Endothelial cell of umbilical vein (primary cell): ENCODE measurements around the gene HTR6. TPM values are rescaled to one million over a fixed set of nuclear protein-coding genes. Genes with fewer than 3 reads are reported as not detected.

ENCODE experiments used
- BruUV-seq: library from RNA; stranded (reverse); fragments of 400-500 nt; replicated peaks from 2 replicates; lab custom pipeline; 2021; lab: Mats Ljungman, UMichigan
- CTCF ChIA-PET: fragments of 300-600, 350-600 bp; sonication (Branson Sonifier 250); formaldehyde crosslinking; loops from one replicate; lab custom pipeline; 2021; ENCODE audit warnings: antibody characterized with exemption, inconsistent platforms; lab: Charles Lee
- POLR2A ChIA-PET: fragments of 300-600, 350-600 bp; sonication (Branson Sonifier 250); formaldehyde crosslinking; loops from one replicate; lab custom pipeline; 2021; ENCODE audit warnings: antibody characterized with exemption, inconsistent platforms; lab: Charles Lee
- DNase-seq: peaks from one replicate; pipeline ENCODE4 v3.0.0-alpha.2; 2011; ENCODE audit warnings: low read depth, low spot score
- FAIRE-seq: peaks from 2 replicates; lab custom pipeline; 2011; peaks lifted over from hg19 to GRCh38; lab: Jason Lieb, UNC
- H2AFZ ChIP-seq: 2 replicates; pipeline ENCODE4 v1.6.0; 2012; ENCODE audit warnings: low read depth, low read length, control low read depth, inconsistent platforms
- H3K27ac ChIP-seq: 2 replicates; pipeline ENCODE4 v1.5.1; 2011; ENCODE audit warnings: low read depth, mild to moderate bottlenecking, control low read depth, low read length, moderate library complexity; ENCODE audit not compliant: insufficient read depth
- H3K27me3 ChIP-seq, 2 experiments: 2 replicates each; pipeline versions ENCODE4 v1.6.0 to v1.6.1; 2011; ENCODE audit warnings: low read length in 2 of 2, mixed read lengths in 1 of 2; ENCODE audit not compliant: control insufficient read depth in 2 of 2, insufficient read depth in 2 of 2
- H3K36me3 ChIP-seq, 2 experiments: 2 replicates in 1 of 2; 3 replicates in 1 of 2; pipeline ENCODE4 v1.5.1; 2011; ENCODE audit warnings: low read length in 2 of 2, mild to moderate bottlenecking in 1 of 2, moderate library complexity in 1 of 2; ENCODE audit not compliant: control insufficient read depth in 2 of 2, insufficient read depth in 2 of 2; ENCODE audit errors: extremely low read depth in 1 of 2
- H3K4me1 ChIP-seq: 3 replicates; pipeline ENCODE4 v1.5.1; 2011; ENCODE audit warnings: mild to moderate bottlenecking, low read length; ENCODE audit not compliant: control insufficient read depth, insufficient read depth; ENCODE audit errors: extremely low read depth
- H3K4me2 ChIP-seq: 2 replicates; pipeline ENCODE4 v1.6.1; 2011; ENCODE audit warnings: low read length, control low read depth, mixed read lengths; ENCODE audit not compliant: insufficient read depth
- H3K4me3 ChIP-seq, 3 experiments: fragments of 200-600 bp in 1 of 3; sonication (generic), shearing (Covaris generic) in 1 of 3; replicated peaks in 1 of 3; 2 replicates each; pipeline ENCODE4 v1.5.1; 2011 to 2016; ENCODE audit warnings: control low read depth in 3 of 3, low read length in 3 of 3, mild to moderate bottlenecking in 2 of 3, inconsistent platforms in 1 of 3, low read depth in 1 of 3, moderate library complexity in 1 of 3; ENCODE audit not compliant: insufficient read depth in 1 of 3
- H3K79me2 ChIP-seq: 2 replicates; pipeline ENCODE4 v1.6.0; 2012; ENCODE audit warnings: low read length, inconsistent platforms; ENCODE audit not compliant: control insufficient read depth, insufficient read depth
- H3K9ac ChIP-seq: replicated peaks from 2 replicates; pipeline ENCODE3; 2011; ENCODE audit warnings: low read length, control low read depth; ENCODE audit not compliant: insufficient read depth; ENCODE audit errors: extremely low read depth
- H3K9me1 ChIP-seq: replicated peaks from 3 replicates; pipeline ENCODE4 v1.6.0; 2011; ENCODE audit warnings: mild to moderate bottlenecking, low read length; ENCODE audit not compliant: control insufficient read depth, insufficient read depth; ENCODE audit errors: extremely low read depth
- H3K9me3 ChIP-seq: replicated peaks from 2 replicates; pipeline ENCODE4 v1.5.1; 2012; ENCODE audit warnings: low read length, inconsistent platforms; ENCODE audit not compliant: control insufficient read depth, insufficient read depth
- H4K20me1 ChIP-seq: replicated peaks from 2 replicates; pipeline ENCODE3; 2011; ENCODE audit warnings: mild to moderate bottlenecking, low read length; ENCODE audit not compliant: control insufficient read depth, insufficient read depth; ENCODE audit errors: extremely low read depth
- EZH2 ChIP-seq: IDR thresholded peaks from 2 replicates; pipeline ENCODE4 v1.6.1; 2012; ENCODE audit warnings: borderline replicate concordance, low read depth, mild to moderate bottlenecking, moderate library complexity, low read length, inconsistent platforms; ENCODE audit not compliant: severe bottlenecking
- FOS ChIP-seq: IDR thresholded peaks from 2 replicates; pipeline ENCODE4 v1.6.1; 2011; ENCODE audit warnings: mild to moderate bottlenecking, low read length, moderate library complexity, borderline replicate concordance; ENCODE audit not compliant: insufficient read depth
- GATA2 ChIP-seq: IDR thresholded peaks from 2 replicates; pipeline ENCODE4 v1.7.0; 2011; ENCODE audit warnings: low read depth, mild to moderate bottlenecking, moderate library complexity, mixed read lengths, low read length; ENCODE audit not compliant: insufficient read length, insufficient read depth
- JUN ChIP-seq: IDR thresholded peaks from 2 replicates; pipeline ENCODE4 v1.6.1; 2011; ENCODE audit warnings: borderline replicate concordance, low read depth; ENCODE audit not compliant: insufficient read length, insufficient read depth
- MYC ChIP-seq: IDR thresholded peaks from one replicate; pipeline ENCODE4 v1.6.1; 2011; ENCODE audit warnings: mild to moderate bottlenecking, low read depth, low read length
- POLR2A ChIP-seq: IDR thresholded peaks from 2 replicates; pipeline ENCODE4 v1.6.1; 2012; ENCODE audit warnings: low read depth, mild to moderate bottlenecking, control low read depth, low read length
- POLR2AphosphoS5 ChIP-seq: IDR thresholded peaks from 2 replicates; pipeline ENCODE4 v1.6.1; 2012; ENCODE audit warnings: low read depth, mild to moderate bottlenecking, control low read depth, low read length, moderate library complexity; ENCODE audit not compliant: insufficient read depth
- dilution Hi-C: fragments of 300-500 bp; cut with MboI; formaldehyde crosslinking; loops from one replicate; pipeline ENCODE4 v1.15.0; 2019; ENCODE audit warnings: low sequenced_read_pairs; ENCODE audit not compliant: extremely low pct_ligation_motif_present
- intact Hi-C: fragments of 100-400 bp; cut with micrococcal nuclease; formaldehyde crosslinking; loops from one replicate; pipeline ENCODE4 v1.10.0; 2022
- polyA plus RNA-seq, 4 experiments: library from polyadenylated mRNA; depleted of rRNA in 3 of 4; stranded (reverse) in 3 of 4; unstranded in 1 of 4; fragments of >200 nt; gene quantifications; 2 replicates each; pipeline versions ENCODE4 v1.2.1 to v1.2.3, GENCODE V29; 2011 to 2012; ENCODE audit warnings: missing spikeins in 1 of 4
- total RNA-seq: library from RNA; stranded (reverse); gene quantifications from 2 replicates; pipeline ENCODE4 v1.2.3, GENCODE V29; 2021
- TF ChIP-seq, protein P1 (sequence below): IDR thresholded peaks from 2 replicates; pipeline ENCODE4 v1.6.1; 2011; ENCODE audit not compliant: insufficient read depth, insufficient read length
- TF ChIP-seq, protein P2 (sequence below), 2 donors: IDR thresholded peaks; 1 replicate in 1 of 2; 2 replicates in 1 of 2; pipeline ENCODE4 v1.5.1; 2011; ENCODE audit warnings: low read length in 2 of 2, mild to moderate bottlenecking in 2 of 2, moderate library complexity in 2 of 2, control low read depth in 1 of 2, inconsistent platforms in 1 of 2, low read depth in 1 of 2; ENCODE audit not compliant: insufficient read depth in 1 of 2; ENCODE audit errors: extremely low read depth in 1 of 2

HTR6 gene
- total and polyA plus RNA-seq, 2 donors (not counting 3 experiments of a cell fraction or from before 2014, with no cell fraction given) = not detected

DNA sequence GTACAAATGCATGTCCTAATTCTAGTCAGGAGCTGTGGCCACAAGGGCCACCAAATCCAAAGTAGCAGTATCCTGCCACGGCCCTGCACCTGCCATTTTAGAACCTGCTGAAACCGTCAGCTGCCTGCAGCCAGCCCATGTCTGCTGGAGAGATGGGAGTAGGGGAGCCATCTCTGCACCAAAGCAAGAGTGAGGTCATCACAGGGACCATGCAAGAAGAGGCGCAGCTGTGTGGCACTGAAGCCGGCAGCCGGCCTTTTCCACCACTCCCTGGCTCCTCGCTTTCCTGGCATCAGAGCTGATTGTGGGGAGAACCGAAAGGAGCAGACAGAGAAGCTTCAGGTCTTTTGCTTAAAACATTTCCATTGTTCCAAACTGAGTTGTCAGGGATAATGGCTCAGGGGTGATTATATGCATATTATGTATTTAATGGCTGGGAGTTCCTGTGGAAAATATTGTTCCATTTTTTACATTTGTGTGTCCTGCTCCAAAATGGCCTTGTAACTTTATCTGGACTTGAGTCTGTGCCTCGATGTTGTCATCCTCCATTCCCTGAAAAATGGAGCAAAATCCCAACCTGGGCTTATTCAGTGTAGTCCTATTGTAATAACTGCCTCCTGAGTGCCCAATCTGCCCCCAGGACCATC lies 39.3 kb upstream of the HTR6 start:
- Histone ChIP-seq H3K79me2 (peaks cover 12% of the 10 kb centered on the region), H4K20me1 (no peaks in the 10 kb centered on the region), H3K27ac (no peak overlapping the region), H3K9me1 (no peaks in the 10 kb centered on the region), H3K4me3 (no peak overlapping the region), H2AFZ (no peak overlapping the region), H3K4me2 (no peak overlapping the region), H3K4me1 (no peaks in the 10 kb centered on the region), H3K9ac (no peak overlapping the region), H3K27me3 (no peaks in the 10 kb centered on the region), H3K9me3 (no peaks in the 10 kb centered on the region), H3K36me3 (peaks cover 8 to 14% of the 10 kb centered on the region in 2 experiments)
- CTCF ChIA-PET = no interaction called here
- intact Hi-C loops (no loop called here), dilution Hi-C loops (loop anchor here (25.0 kb wide), 1 partner anchor 213 kb away; no protein-coding TSS in a partner anchor)
- TF ChIP-seq, protein P1, sequence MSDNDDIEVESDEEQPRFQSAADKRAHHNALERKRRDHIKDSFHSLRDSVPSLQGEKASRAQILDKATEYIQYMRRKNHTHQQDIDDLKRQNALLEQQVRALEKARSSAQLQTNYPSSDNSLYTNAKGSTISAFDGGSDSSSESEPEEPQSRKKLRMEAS = no peak
- TF ChIP-seq GATA2 = no peak
- no peak for TF ChIP-seq POLR2AphosphoS5
- TF ChIP-seq EZH2 = no peak
- no peak for TF ChIP-seq FOS
- TF ChIP-seq, protein P2, sequence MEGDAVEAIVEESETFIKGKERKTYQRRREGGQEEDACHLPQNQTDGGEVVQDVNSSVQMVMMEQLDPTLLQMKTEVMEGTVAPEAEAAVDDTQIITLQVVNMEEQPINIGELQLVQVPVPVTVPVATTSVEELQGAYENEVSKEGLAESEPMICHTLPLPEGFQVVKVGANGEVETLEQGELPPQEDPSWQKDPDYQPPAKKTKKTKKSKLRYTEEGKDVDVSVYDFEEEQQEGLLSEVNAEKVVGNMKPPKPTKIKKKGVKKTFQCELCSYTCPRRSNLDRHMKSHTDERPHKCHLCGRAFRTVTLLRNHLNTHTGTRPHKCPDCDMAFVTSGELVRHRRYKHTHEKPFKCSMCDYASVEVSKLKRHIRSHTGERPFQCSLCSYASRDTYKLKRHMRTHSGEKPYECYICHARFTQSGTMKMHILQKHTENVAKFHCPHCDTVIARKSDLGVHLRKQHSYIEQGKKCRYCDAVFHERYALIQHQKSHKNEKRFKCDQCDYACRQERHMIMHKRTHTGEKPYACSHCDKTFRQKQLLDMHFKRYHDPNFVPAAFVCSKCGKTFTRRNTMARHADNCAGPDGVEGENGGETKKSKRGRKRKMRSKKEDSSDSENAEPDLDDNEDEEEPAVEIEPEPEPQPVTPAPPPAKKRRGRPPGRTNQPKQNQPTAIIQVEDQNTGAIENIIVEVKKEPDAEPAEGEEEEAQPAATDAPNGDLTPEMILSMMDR (IDR thresholded peaks at IDR 0.05; ENCODE audit: extremely low read depth in 1 of 2, insufficient read depth in 1 of 2, low read depth in 1 of 2, low read length in 2 of 2) = no peak
- TF ChIP-seq MYC = no peak
- no peak for TF ChIP-seq JUN
- no peak for TF ChIP-seq POLR2A
- no peak for DNase-seq
- BruUV-seq = no TSS peak
- POLR2A ChIA-PET = no interaction called here
- no peak for FAIRE-seq
